Activated T-cell treated with anti-CD3 and anti-CD28 coated beads, Interleukin-2, amount 50 U/mL, for 24 hours (primary cell): ENCODE results near the gene CRB3.

Experiments
- DNase-seq: peaks from one replicate; pipeline ENCODE4 v3.0.0-alpha.2; 2020
- H3K27ac Mint-ChIP-seq: 2 replicates; pipeline ENCODE4 v1.8.0; 2020; ENCODE audit warnings: mild to moderate bottlenecking, mixed read lengths
- H3K27me3 Mint-ChIP-seq: 2 replicates; pipeline ENCODE4 v1.8.0; 2020; ENCODE audit warnings: mixed read lengths
- H3K36me3 Mint-ChIP-seq: 2 replicates; pipeline ENCODE4 v1.8.0; 2020; ENCODE audit warnings: low read depth, mixed read lengths
- H3K4me1 Mint-ChIP-seq: 2 replicates; pipeline ENCODE4 v1.8.0; 2020; ENCODE audit warnings: low read depth, mixed read lengths
- H3K4me3 Mint-ChIP-seq: 2 replicates; pipeline ENCODE4 v1.8.0; 2020; ENCODE audit warnings: mild to moderate bottlenecking, moderate library complexity, mixed read lengths
- H3K9me3 Mint-ChIP-seq: 2 replicates; pipeline ENCODE4 v1.8.0; 2020; ENCODE audit warnings: mixed read lengths

The CRB3 gene, protein sequence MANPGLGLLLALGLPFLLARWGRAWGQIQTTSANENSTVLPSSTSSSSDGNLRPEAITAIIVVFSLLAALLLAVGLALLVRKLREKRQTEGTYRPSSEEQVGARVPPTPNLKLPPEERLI

DNA sequence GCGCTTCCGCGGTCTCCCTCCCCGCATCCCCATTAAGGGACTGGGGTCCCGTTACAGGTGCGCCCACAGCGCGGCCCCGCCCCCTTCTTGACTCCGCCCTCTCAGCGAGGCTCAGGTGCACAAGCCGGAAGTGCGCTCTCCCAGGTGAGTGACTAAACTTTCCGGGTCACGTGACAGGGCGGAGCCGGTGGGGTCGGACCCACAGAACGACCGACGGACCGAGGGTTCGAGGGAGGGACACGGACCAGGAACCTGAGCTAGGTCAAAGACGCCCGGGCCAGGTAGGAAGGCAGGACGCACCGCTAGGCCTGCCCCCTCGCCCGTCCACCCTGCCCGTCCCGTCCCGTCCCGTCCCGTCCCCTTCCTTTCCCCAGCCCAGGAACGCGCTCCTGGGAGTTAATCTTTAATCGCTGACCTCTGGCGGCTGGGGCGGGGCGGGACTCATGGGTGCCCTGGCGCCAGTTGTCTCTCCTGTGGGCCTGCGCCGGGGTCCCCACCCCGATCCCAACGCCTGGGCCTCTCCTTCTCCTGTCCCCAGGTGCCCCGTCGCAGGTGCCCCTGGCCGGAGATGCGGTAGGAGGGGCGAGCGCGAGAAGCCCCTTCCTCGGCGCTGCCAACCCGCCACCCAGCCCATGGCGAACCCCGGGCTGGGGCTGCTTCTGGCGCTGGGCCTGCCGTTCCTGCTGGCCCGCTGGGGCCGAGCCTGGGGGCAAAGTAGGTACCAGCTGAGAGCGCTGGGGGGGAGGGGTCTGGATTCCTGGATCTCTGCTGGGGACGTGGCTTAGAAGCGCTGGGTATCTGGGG is at the start of gene CRB3:
CRB3 (plus strand) TSS at position 202 of the 804 bp plus-strand sequence; CDS start at position 633, 431 bp downstream.
- H3K4me3 Mint-ChIP-seq = peak within 1 kb of the TSS; percentile 12
- H3K27me3 Mint-ChIP-seq = no peaks in the 10 kb centered on the region
- peak; percentile 58 for DNase-seq
- peak within 1 kb of the TSS; percentile 4 for H3K27ac Mint-ChIP-seq
- H3K9me3 Mint-ChIP-seq = no peaks in the 10 kb centered on the region
- H3K4me1 Mint-ChIP-seq = peaks cover 16% of the 10 kb centered on the region
- peaks cover 23% of the 10 kb centered on the region for H3K36me3 Mint-ChIP-seq

DNA sequence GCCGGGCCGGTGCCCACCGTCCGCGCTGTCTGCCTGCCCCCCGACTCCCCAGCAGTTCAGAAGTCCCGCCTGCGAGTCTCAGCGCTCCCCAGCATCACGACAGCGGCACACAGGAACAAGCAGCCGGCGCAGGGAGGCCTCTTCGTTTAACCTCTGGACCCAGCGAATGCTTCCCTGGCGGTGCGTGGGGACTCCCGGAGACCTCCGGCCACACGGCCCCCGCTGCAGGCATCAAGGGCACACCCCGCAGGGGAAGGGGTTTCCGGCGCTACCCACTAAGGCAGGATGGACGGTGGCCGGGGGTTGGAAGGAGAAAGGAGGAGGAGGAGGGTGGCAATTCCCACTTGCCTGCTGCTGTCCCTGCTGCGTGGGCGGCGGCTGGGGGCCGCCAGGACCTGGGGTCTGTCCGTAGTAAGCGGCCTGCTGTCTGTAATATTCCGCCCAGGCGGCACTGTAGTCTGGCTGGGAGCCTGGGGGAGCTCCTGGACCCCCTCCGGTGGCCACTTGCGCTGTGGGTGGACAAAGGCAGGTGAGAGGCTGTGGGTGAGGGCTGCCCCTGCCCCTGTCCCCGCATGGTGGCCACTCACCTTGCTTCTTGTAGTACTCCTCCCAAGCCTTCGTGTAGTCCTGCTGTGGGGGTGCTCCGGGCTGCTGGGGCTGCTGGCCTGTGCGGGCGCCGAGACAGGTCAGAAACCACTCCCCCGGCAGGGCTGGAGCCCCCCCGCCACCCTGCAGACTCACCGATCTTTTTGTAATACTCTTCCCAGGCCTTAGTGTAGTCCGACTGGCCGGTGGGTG is 49.1 kb upstream of the CRB3 start:
- Mint-ChIP-seq H3K27ac (no peak overlapping the region), H3K4me1 (no peaks in the 10 kb centered on the region), H3K27me3 (no peaks in the 10 kb centered on the region), H3K9me3 (no peaks in the 10 kb centered on the region), H3K4me3 (no peak overlapping the region), H3K36me3 (peaks cover 72% of the 10 kb centered on the region)
- DNase-seq = no peak

DNA sequence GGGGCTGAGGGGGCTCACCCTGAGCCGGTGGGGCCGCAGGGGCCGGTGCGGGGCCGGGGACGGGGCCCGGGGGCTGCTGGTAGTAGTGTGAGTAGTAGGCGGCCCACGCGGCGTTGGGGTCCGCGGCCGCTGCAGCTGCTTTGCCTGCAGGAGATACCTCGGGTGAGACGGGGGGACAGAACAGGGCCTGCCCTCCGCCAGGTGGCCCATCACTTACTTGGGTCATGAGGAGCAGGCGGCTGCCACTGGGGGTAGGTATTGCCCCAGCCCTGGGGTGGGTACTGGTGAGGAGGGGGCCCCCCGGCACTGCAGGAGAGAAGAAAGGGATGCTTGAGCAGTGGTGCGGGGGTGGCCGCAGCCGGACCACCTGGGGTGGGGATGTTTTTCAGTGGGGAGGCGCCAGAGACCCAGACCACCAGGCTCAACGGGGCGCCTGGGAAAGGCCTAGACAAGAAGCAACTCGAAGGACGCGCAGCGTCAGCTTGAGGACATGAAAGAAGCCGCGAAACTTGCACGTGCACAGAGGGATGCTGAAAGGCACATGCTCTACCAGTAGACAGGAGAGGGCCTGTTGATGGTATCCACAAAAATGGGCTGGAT is 48.4 kb upstream of the CRB3 start:
- DNase-seq = no peak
- H3K4me1 Mint-ChIP-seq = peaks cover 2% of the 10 kb centered on the region
- peaks cover 79% of the 10 kb centered on the region for H3K36me3 Mint-ChIP-seq
- H3K27me3 Mint-ChIP-seq = no peaks in the 10 kb centered on the region
- no peak overlapping the region for H3K4me3 Mint-ChIP-seq
- no peak overlapping the region for H3K27ac Mint-ChIP-seq
- H3K9me3 Mint-ChIP-seq = no peaks in the 10 kb centered on the region

DNA sequence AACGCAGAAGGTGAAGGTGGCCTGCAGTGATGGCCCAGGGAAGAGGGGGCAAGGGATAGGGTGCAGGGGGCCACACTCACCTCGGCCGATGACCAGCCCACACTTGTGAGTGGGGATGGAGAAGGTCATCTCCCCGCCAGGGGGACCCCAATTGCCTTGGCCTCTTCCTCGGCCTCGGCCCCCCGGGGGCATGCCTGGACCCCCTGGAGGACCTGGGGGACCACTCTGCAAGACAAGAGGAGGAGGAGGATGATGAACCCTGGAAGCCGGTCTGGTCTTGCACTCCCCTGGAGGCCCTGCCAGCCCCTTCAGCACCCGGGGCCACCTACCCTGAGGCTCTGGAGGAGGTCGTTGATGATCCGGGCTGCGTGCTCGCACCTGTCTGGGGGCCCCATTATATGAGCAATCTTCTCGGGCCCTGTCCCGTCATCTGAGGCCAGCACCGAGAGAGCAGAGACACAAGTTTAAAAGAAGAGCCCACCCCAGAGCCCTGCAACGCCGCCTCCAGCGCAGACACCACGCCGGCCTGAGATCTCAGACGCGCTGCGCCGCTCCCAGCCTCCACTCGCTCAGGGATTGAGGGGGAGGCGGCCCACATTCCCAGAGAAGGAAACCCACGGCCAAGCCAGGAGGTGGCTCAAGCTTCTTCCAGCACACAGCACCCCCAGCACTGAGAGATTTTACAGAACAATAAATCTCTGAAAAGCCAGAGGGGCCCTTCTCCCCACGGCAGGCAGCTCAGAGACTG is 47.2 kb upstream of the CRB3 start:
- no peaks in the 10 kb centered on the region for H3K27me3 Mint-ChIP-seq
- H3K36me3 Mint-ChIP-seq = peaks cover 90% of the 10 kb centered on the region
- DNase-seq = no peak
- H3K27ac Mint-ChIP-seq = no peak overlapping the region
- H3K4me3 Mint-ChIP-seq = no peak overlapping the region
- H3K4me1 Mint-ChIP-seq = peaks cover 10% of the 10 kb centered on the region
- no peaks in the 10 kb centered on the region for H3K9me3 Mint-ChIP-seq

DNA sequence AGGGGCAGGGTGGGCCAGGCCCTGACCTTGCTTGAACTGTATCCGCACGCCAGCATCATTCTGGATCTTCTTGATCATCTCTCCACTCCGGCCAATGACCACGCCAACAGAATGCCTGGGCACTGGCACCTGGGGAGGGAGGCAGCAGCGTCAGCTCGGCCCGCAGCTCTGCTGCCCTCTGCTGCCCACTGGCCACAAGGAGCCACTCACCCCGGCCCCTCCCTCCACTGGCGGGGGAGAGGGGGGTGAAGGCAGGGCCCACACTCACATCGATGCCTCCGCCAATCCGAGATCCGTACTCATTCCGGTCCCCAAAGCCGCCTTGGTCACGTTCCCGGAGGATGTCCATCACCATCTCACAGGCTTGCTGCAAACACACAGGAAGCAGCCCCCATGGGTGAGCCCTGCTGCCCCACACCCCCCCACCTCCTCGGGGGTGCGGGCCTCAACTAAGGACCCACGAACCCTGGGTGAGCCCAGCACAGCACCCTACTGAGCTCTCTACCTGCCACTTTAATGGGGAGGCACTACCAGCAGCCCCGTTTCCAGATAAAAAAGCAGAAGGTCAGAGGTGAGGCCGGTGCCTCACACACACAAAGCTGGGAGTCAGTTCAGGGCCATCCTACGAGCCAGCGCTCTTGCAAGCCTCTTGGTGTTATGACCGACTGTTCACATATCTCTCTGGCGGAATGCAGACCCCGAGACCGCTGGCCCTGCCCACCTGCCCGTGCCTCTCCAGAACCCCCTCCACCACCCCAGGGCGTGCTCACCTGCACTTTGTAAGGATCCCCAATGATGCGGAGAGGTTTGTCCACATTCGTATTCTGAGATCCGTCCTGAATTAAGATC is 46.1 kb upstream of the CRB3 start:
- H3K27me3 Mint-ChIP-seq = no peaks in the 10 kb centered on the region
- no peak for DNase-seq
- H3K9me3 Mint-ChIP-seq = no peaks in the 10 kb centered on the region
- no peak overlapping the region for H3K27ac Mint-ChIP-seq
- no peak overlapping the region for H3K4me3 Mint-ChIP-seq
- H3K4me1 Mint-ChIP-seq = peaks cover 22% of the 10 kb centered on the region
- H3K36me3 Mint-ChIP-seq = peaks cover 95% of the 10 kb centered on the region

DNA sequence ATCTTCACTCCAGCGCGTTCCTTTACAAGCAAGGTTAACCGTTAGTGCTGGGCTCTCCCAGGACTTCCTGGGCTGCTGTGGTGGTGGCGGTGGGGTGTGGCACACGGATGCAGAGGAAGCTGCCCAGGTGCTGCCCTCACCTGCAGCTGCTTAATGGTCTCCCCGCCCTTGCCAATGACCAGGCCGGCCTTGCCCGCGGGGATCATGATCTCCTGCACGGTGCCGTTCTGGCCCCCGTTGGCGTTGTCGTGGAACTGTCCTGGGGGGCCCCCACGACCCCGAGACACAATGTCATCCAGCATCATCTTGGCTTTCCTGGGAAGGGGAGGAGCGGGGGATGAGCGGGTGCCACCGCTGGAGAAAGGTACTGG is 45.5 kb upstream of the CRB3 start:
- no peak overlapping the region for H3K27ac Mint-ChIP-seq
- H3K9me3 Mint-ChIP-seq = no peaks in the 10 kb centered on the region
- peaks cover 27% of the 10 kb centered on the region for H3K4me1 Mint-ChIP-seq
- no peaks in the 10 kb centered on the region for H3K27me3 Mint-ChIP-seq
- peaks cover 96% of the 10 kb centered on the region for H3K36me3 Mint-ChIP-seq
- DNase-seq = no peak
- no peak overlapping the region for H3K4me3 Mint-ChIP-seq

DNA sequence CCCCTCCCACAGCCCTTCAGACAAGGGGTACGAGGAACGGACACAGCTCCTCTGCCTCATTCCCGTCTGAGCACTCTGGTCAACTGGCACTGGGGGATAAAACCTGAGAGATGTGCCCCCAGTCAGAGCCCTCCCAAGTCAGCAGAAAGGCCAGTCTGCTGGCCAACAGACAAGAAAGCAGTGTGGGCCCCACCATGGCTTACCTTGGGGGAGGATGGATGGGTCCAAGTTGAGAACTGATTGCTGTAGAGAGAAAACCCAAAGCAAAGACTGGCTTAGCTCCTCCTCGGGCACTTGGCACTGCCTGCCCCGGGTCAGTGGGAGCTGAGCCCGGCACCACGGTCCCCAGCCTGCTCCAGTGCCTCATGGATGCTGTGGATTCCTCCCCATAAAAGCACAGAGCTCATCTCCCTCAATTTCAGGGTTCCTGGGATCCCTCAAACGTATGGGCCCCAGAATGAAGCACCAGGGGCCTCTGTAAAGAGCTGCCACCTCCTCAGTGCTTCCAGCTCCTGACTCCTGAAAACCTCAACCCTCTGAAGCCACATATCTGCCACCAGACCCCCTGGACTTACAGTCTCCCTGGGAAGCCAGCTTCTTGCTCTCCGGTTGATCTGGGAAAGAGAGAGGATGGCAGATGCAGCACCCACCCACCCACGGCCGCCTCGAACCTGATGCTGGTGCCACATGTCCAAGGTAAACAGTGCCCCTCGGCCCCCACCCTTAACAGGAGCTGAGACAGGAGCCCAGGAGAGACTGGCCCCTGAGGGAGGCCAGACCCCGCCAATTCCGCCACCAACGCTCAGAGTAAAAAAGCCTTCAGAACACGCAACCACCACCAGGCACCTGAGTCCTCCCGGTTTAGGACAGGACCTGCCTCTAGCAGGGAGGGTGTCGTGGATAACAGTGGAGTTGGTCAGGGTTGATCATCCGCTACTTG is 42.7 kb upstream of the CRB3 start:
- Mint-ChIP-seq H3K36me3 (peaks cover 79% of the 10 kb centered on the region), H3K27ac (peak overlapping the region; percentile 92), H3K4me3 (peak overlapping the region; percentile 94), H3K27me3 (no peaks in the 10 kb centered on the region), H3K4me1 (peaks cover 36% of the 10 kb centered on the region), H3K9me3 (peaks cover 4% of the 10 kb centered on the region)
- no peak for DNase-seq

DNA sequence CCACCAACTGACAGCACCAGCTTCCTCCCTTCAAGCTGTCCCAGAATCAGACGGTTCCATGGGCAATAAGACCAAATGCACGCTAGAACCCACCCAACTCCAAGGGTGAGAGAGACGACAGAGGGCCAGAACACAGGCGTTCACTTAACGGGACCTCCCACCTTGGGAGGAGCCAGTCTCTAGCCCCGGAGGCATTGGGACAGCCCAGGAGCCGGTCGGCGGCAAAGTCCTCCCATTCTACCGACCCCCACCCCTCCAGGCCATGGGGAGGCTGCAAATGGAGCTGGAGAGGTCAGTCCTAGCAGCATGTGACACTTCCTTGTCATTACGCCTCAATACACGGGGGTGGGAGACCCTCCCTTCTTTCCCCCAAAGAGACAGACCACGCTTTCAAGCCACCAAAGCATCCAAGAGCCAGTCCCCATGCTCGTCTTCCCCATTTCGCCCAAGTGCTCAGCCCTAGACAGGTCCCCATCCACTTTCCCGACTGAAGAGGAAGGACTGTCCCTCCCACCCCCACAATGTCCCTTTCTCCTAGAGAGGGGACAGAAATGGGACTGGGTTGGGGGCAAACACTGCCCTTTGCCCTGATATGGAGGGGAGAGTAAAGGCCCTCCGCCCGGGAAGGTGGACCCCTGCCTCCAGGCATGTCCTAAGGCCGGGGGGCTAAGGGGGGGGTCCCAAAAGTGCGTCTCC is 40.4 kb upstream of the CRB3 start:
- Mint-ChIP-seq H3K27me3 (no peaks in the 10 kb centered on the region), H3K4me1 (peaks cover 36% of the 10 kb centered on the region), H3K4me3 (peak overlapping the region; percentile 94), H3K36me3 (peaks cover 57% of the 10 kb centered on the region), H3K27ac (peak overlapping the region; percentile 92), H3K9me3 (peaks cover 4% of the 10 kb centered on the region)
- DNase-seq = peak; percentile 59

DNA sequence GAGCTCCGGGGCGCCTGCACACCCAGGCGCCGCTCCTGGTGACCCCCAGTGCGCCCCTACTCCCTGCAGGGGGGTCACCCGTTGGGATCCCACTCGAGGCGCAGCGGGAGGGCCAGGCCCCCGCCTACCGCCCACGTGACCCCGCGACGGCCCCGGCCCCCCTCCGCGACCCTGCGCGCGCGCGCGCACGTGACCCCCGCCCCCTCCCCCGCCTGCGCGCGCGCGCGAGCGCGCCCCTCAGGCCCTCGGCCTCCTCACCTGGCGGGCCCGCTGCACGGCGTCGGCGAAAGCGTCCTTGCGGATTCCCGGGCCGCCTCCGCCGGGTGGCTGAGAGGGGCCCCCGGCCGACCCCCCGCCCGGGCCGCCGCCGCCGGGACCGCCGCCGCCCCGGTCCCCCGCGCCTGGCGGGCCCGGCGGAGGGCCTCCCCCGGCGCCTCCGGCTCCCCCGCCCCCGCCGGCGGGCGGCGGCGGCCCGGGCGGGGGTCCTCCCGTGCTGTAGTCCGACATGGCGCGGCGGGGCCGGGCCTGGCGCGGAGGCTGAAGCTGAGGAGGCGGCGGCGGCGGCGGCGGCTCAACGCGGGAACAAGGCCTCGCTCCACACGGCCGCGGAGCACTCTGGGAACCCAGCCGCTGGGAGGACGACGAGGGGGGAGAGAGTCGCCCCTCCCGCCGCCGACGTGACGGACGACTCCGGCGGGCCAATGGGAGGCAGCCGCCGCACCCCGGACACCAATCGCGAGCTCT is 39.7 kb upstream of the CRB3 start, which contains the start of gene KHSRP:
KHSRP (minus strand) TSS at position 617 of the 744 bp plus-strand sequence; CDS start at position 507, 110 bp downstream.
- H3K36me3 Mint-ChIP-seq = peaks cover 50% of the 10 kb centered on the region
- peak within 1 kb of the TSS; percentile 93 for H3K27ac Mint-ChIP-seq
- DNase-seq = peak; percentile 62
- H3K4me3 Mint-ChIP-seq = peak within 1 kb of the TSS; percentile 94
- H3K4me1 Mint-ChIP-seq = peaks cover 36% of the 10 kb centered on the region
- H3K27me3 Mint-ChIP-seq = no peaks in the 10 kb centered on the region
- peaks cover 4% of the 10 kb centered on the region for H3K9me3 Mint-ChIP-seq

DNA sequence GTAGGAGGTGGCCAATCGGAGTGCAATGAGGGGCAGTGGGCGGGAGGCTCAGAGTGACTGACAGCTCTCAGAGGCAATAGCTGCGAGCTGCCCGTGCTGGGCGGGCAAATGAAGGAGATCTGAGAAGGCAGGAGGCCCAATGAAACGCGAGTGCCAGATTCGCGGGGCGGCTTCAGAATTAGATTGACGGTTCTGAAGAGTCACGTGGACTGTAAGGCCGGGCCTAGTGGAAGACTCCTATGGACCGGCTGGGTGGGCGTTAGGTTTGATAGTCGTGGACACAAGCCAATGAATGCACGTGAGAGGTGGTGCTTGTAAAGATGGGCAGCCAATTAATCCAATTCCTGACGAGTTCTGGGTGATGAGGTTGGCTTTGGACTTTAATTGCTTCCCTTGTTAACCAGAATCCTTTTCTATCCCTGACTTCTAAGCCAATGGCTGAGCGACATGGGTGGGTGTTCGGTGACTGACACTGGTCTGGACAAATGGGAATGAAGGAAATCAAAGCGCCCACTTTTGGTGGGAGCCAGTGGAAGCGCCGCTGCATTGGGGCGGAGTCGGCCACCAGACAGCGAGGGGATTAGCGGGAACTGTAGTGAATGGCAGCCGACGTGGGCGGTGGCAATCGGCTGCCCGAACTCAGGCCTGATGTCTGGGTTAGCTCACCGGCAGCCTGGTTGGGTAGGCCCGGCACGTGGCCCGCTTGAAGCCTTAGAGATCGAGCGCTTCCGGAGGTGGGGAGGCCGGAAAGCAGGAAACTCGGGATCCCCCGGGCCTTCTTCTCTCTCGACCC is 38.9 kb upstream of the CRB3 start:
- Mint-ChIP-seq H3K36me3 (peaks cover 42% of the 10 kb centered on the region), H3K4me1 (peaks cover 36% of the 10 kb centered on the region), H3K4me3 (peak overlapping the region; percentile 80), H3K27ac (peak overlapping the region; percentile 93), H3K9me3 (peaks cover 4% of the 10 kb centered on the region), H3K27me3 (no peaks in the 10 kb centered on the region)
- DNase-seq = peak; percentile 98
